ENCODE measurements around the gene TWNK. TPM values are rescaled to one million over a fixed set of nuclear protein-coding genes. Genes with fewer than 3 reads are reported as not detected.

TWNK gene
- total and polyA plus RNA-seq, 2 of the 4 experiments (the other 2 are of a cell fraction) = 7.7 to 8.8 TPM

GRCh38 chr10:101018118-101018599 is 30.8 kb downstream of the TWNK start:
- in situ Hi-C loops (cut with MboI; ENCODE audit: low sequenced_read_pairs) = no loop called here
- DNase-seq (no peak), ATAC-seq (ENCODE audit: low read depth) (no peak)
- Histone ChIP-seq H3K9ac (ENCODE audit: low read depth, low read length) (no peak overlapping the region), H3K18ac (ENCODE audit: low read depth, low read length) (no peak overlapping the region), H2BK20ac (ENCODE audit: low read depth, low read length) (no peak overlapping the region), H4K20me1 (ENCODE audit: insufficient read depth, low read length) (peaks cover 2% of the 10 kb centered on the region; the same call in 1 of the 2 replicates), H3K27me3 (ENCODE audit: control insufficient read depth, insufficient read depth, low read length) (peaks cover 1% of the 10 kb centered on the region; the same call in 1 of the 2 replicates), H3K14ac (replicated peaks; ENCODE audit: low read depth, low read length) (no peak overlapping the region), H2AFZ (replicated peaks; ENCODE audit: low read length, poor library complexity) (no peak overlapping the region), H3K23ac (ENCODE audit: low read depth, low read length) (no peak overlapping the region), H4K5ac (ENCODE audit: low read depth, low read length) (no peak overlapping the region), H3K79me1 (ENCODE audit: low read depth in 1 of 2, low read length in 2 of 2) (0 out of 4 replicates have a peak, but pooled peaks cover 0 to 7% of the 10 kb centered on the region in 2 experiments), H3K36me3 (ENCODE audit: control insufficient read depth, insufficient read depth, low read length) (no peaks in the 10 kb centered on the region), H4K91ac (ENCODE audit: insufficient read depth, low read depth, low read length) (no peak overlapping the region), H3K9me3 (ENCODE audit: control insufficient read depth, insufficient read depth, low read length) (no peaks in the 10 kb centered on the region), H3K4ac (ENCODE audit: low read depth, low read length) (no peak overlapping the region), H3K56ac (ENCODE audit: extremely low read depth, insufficient read depth, low read length) (no peak overlapping the region), H2BK5ac (ENCODE audit: low read depth, low read length, poor library complexity, severe bottlenecking) (no peak overlapping the region), H3K4me1 (ENCODE audit: control insufficient read depth, insufficient read depth, low read length) (peaks cover 14% of the 10 kb centered on the region), H3K4me2 (ENCODE audit: low read depth, low read length) (no peak overlapping the region), H3K27ac (ENCODE audit: insufficient read depth, low read length) (no peak overlapping the region), H4K8ac (ENCODE audit: low read depth in 2 of 2, low read length in 2 of 2) (no peak overlapping the region), H2BK120ac (ENCODE audit: low read depth, low read length) (no peak overlapping the region), H2AK5ac (ENCODE audit: low read depth, low read length) (no peak overlapping the region), H2BK15ac (ENCODE audit: low read depth, low read length) (no peak overlapping the region), H3K4me3 (ENCODE audit: insufficient read depth, low read depth, low read length) (no peak overlapping the region), H2AK9ac (replicated peaks; ENCODE audit: low read depth, low read length, poor library complexity) (no peak overlapping the region), H3K9me1 (ENCODE audit: insufficient read depth, low read length) (peaks cover 7% of the 10 kb centered on the region)
- no peak for TF ChIP-seq BHLHE40 (IDR thresholded peaks at IDR 0.05; ENCODE audit: low read depth, low read length)
- no peak for TF ChIP-seq MAFK (IDR thresholded peaks at IDR 0.05; ENCODE audit: low read depth, low read length)
- TF ChIP-seq CTCF (conservative IDR thresholded peaks at IDR 0.05; ENCODE audit: low read depth, low read length) = no peak
- no peak for TF ChIP-seq CEBPB (IDR thresholded peaks at IDR 0.05; ENCODE audit: low read depth, low read length)
- TF ChIP-seq MXI1 (IDR thresholded peaks at IDR 0.05; ENCODE audit: borderline replicate concordance, low read depth, low read length) = no peak
- TF ChIP-seq USF2 (IDR thresholded peaks at IDR 0.05; ENCODE audit: low read depth, low read length) = no peak
- BruUV-seq (replicated peaks) = no TSS peak
- ChIA-PET CTCF (interaction anchor here (0.9 to 6.8 kb wide), 4 partner anchors 12 to 124 kb away, joined by 3 to 48 read pairs (median 4); partner anchors contain the start of gene LZTS2), POLR2A (ENCODE audit: unreplicated experiment) (no interaction called here)
- dilution Hi-C loops (cut with HindIII; ENCODE audit: low sequenced_read_pairs, unreplicated experiment) = no loop called here
- intact Hi-C loops (cut with micrococcal nuclease) = loop anchor here (2.0 to 10.0 kb wide), 2 partner anchors 49 to 453 kb away; no protein-coding TSS in a partner anchor
- WGBS, 2 experiments (ENCODE audit: extremely low coverage in 2 of 2, insufficient read length in 1 of 2) = 53% methylated on average over 3 of the region's 20 CpGs; no CpG with 5 or more reads in 1 of the 2 experiments
